Measurements from ENCODE around the gene CD163L1.

Gene CD163L1

GRCh38 chr12:7352661-7353060 is 91.3 kb downstream of the CD163L1 start:
- Mint-ChIP-seq H3K27ac (no peak overlapping the region), H3K9me3 (no peaks in the 10 kb centered on the region), H3K27me3 (ENCODE audit: low read depth, poor library complexity) (peaks cover 5% of the 10 kb centered on the region), H3K36me3 (ENCODE audit: low read depth) (no peaks in the 10 kb centered on the region), H3K4me3 (no peak overlapping the region), H3K4me1 (no peaks in the 10 kb centered on the region)
- TF ChIP-seq, protein P1, sequence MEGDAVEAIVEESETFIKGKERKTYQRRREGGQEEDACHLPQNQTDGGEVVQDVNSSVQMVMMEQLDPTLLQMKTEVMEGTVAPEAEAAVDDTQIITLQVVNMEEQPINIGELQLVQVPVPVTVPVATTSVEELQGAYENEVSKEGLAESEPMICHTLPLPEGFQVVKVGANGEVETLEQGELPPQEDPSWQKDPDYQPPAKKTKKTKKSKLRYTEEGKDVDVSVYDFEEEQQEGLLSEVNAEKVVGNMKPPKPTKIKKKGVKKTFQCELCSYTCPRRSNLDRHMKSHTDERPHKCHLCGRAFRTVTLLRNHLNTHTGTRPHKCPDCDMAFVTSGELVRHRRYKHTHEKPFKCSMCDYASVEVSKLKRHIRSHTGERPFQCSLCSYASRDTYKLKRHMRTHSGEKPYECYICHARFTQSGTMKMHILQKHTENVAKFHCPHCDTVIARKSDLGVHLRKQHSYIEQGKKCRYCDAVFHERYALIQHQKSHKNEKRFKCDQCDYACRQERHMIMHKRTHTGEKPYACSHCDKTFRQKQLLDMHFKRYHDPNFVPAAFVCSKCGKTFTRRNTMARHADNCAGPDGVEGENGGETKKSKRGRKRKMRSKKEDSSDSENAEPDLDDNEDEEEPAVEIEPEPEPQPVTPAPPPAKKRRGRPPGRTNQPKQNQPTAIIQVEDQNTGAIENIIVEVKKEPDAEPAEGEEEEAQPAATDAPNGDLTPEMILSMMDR (IDR thresholded peaks at IDR 0.05): no peak
- DNase-seq: no peak

- no peak overlapping the region for H3K4me3 Mint-ChIP-seq
- no peaks in the 10 kb centered on the region for H3K9me3 Mint-ChIP-seq
- TF ChIP-seq, protein P1 (IDR thresholded peaks at IDR 0.05): no peak
- no peaks in the 10 kb centered on the region for H3K36me3 Mint-ChIP-seq (ENCODE audit: low read depth)
- DNase-seq: no peak
- H3K4me1 Mint-ChIP-seq: no peaks in the 10 kb centered on the region
- peaks cover 5% of the 10 kb centered on the region for H3K27me3 Mint-ChIP-seq (ENCODE audit: low read depth, poor library complexity)
- H3K27ac Mint-ChIP-seq: no peak overlapping the region
These were observed 92.8 kb downstream of the CD163L1 start for GRCh38 chr12:7351177-7351576.

DNA sequence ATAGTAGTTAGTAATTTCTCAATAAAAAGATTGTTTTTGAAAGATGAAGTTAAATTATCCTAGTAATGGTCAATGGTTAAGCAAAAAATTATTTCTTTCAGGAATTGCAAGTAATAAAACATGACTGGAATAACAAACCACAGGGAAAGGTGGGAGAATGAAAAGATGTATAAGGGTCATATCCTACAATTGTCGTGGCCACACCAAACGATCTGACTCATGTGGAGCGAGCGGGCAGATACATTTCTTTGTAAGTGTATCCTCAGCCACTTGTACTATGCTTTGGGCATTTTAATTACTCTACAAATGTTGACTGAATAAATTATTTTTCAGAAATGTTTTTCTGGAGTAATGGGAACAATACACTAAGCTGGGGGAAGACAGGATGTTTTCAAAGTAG is 94.5 kb downstream of the CD163L1 start:
- H3K27me3 Mint-ChIP-seq (ENCODE audit: low read depth, poor library complexity): peaks cover 5% of the 10 kb centered on the region
- H3K36me3 Mint-ChIP-seq (ENCODE audit: low read depth): no peaks in the 10 kb centered on the region
- TF ChIP-seq, protein P1 (IDR thresholded peaks at IDR 0.05): no peak
- H3K27ac Mint-ChIP-seq: no peak overlapping the region
- peaks cover 11% of the 10 kb centered on the region for H3K9me3 Mint-ChIP-seq
- no peak for DNase-seq
- H3K4me1 Mint-ChIP-seq: no peaks in the 10 kb centered on the region
- H3K4me3 Mint-ChIP-seq: no peak overlapping the region

DNA sequence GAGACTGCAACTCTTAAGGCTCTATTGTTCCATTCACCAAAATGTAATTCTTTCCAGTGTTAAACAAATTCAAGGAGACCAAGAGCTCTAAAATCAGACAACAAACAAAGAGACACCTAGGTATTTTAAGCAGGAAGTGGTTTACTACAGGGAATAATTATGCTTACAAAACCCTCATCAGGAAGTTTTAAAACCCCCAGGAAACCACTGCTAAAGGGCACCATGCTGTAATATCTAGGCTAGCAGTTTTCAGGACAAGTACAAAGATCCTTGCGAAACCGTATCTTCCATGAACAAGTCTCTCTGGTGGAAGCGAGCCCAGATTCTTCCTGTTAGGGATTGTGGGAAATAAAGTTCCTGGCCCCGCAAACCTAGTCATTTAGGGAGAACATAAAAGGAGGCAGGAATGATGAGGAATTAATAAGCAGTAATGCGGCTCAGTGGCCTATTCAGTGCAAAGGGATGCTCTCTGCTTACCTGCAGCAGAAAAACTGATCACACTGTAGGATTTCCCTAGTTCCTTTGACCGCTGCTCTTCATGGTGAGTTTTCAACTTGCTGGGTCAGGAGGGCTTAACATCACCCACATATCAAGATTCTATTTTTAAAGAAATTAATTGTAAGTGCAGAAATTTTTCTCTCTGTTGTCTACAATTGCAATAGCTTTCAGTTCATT is 97.3 kb downstream of the CD163L1 start:
- TF ChIP-seq, protein P1 (IDR thresholded peaks at IDR 0.05): no peak
- no peaks in the 10 kb centered on the region for H3K27me3 Mint-ChIP-seq (ENCODE audit: low read depth, poor library complexity)
- H3K4me1 Mint-ChIP-seq: no peaks in the 10 kb centered on the region
- peaks cover 24% of the 10 kb centered on the region for H3K9me3 Mint-ChIP-seq
- no peak overlapping the region for H3K27ac Mint-ChIP-seq
- no peak for DNase-seq
- no peak overlapping the region for H3K4me3 Mint-ChIP-seq
- H3K36me3 Mint-ChIP-seq (ENCODE audit: low read depth): no peaks in the 10 kb centered on the region

DNA sequence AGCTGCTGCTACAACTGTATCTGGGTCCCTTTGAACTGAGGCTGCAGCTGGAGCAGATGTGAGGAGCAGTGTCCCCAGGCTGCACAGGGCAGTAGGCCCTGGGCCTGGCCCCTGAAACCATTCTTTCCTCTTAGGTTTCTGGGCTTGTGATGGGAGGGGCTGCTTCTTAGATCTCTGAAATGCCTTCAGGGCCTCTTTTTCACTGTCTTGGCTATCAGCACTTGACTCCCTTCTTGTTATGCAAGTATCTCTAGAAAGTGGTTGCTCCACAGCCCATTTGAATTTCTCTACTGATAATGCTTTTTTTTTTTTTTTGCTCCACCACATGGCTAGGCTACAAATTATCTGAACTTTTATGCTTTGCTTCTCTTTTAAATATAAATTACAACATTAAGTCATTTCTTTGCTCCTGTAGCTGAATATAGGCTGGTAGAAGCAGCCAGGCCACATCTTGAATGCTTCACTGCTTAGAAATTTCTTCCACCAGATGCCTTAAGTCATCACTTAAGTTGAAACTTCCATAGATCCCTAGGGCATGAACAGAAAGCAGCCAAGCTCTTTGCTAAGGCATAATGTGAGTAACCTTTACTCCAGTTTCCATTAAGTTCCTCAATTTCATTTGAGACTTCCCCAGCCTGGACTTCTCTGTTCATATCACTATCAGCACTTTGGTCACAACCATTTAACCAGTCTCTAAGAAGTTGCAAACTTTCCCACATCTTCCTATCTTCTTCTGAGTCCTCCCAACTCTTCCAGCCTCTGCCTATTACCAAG is 98.9 kb downstream of the CD163L1 start:
- no peak for DNase-seq
- H3K4me3 Mint-ChIP-seq: no peak overlapping the region
- no peaks in the 10 kb centered on the region for H3K36me3 Mint-ChIP-seq (ENCODE audit: low read depth)

More for the DNA sequence above, 98.9 kb downstream of the CD163L1 start:
- no peak overlapping the region for H3K27ac Mint-ChIP-seq
- no peaks in the 10 kb centered on the region for H3K4me1 Mint-ChIP-seq
- H3K9me3 Mint-ChIP-seq: peaks cover 24% of the 10 kb centered on the region
- no peaks in the 10 kb centered on the region for H3K27me3 Mint-ChIP-seq (ENCODE audit: low read depth, poor library complexity)
- TF ChIP-seq, protein P1 (IDR thresholded peaks at IDR 0.05): no peak

Data from nephron progenitor cell (in vitro differentiated cells).